ENCODE measurements around the gene CLCN2.

CLCN2 gene

GRCh38 chr3:184333190-184333589, 28.2 kb downstream of the CLCN2 start:
- TF ChIP-seq MAX (IDR thresholded peaks at IDR 0.05; ENCODE audit: low read depth, low read length), result no peak
- TF ChIP-seq POLR2A (IDR thresholded peaks at IDR 0.05; ENCODE audit: extremely low read depth, insufficient read length), result no peak
- TF ChIP-seq CTCF (IDR thresholded peaks at IDR 0.05; ENCODE audit: low read depth, low read length), result no peak
- no peak for TF ChIP-seq MYC (IDR thresholded peaks at IDR 0.05; ENCODE audit: low read depth, low read length)
- no peak overlapping the region for H3K4me3 ChIP-seq (ENCODE audit: low read depth, low read length)
- no peak for DNase-seq (ENCODE audit: low read depth)

GRCh38 chr3:184332370-184333090, 28.9 kb downstream of the CLCN2 start:
- no peak overlapping the region for H3K4me3 ChIP-seq (ENCODE audit: low read depth, low read length)
- TF ChIP-seq MAX (IDR thresholded peaks at IDR 0.05; ENCODE audit: low read depth, low read length) (no peak), CTCF (IDR thresholded peaks at IDR 0.05; ENCODE audit: low read depth, low read length) (no peak), POLR2A (IDR thresholded peaks at IDR 0.05; ENCODE audit: extremely low read depth, insufficient read length) (no peak), MYC (IDR thresholded peaks at IDR 0.05; ENCODE audit: low read depth, low read length) (no peak)
- no peak for DNase-seq (ENCODE audit: low read depth)

GRCh38 chr3:184328516-184328915, 32.9 kb downstream of the CLCN2 start:
- TF ChIP-seq CTCF (IDR thresholded peaks at IDR 0.05; ENCODE audit: low read depth, low read length), result no peak
- no peak for TF ChIP-seq POLR2A (IDR thresholded peaks at IDR 0.05; ENCODE audit: extremely low read depth, insufficient read length)
- no peak for TF ChIP-seq MYC (IDR thresholded peaks at IDR 0.05; ENCODE audit: low read depth, low read length)
- TF ChIP-seq MAX (IDR thresholded peaks at IDR 0.05; ENCODE audit: low read depth, low read length), result no peak
- DNase-seq (ENCODE audit: low read depth), result no peak
- no peak overlapping the region for H3K4me3 ChIP-seq (ENCODE audit: low read depth, low read length)

GRCh38 chr3:184327171-184327570, 34.2 kb downstream of the CLCN2 start:
- no peak for DNase-seq (ENCODE audit: low read depth)
- TF ChIP-seq MYC (IDR thresholded peaks at IDR 0.05; ENCODE audit: low read depth, low read length) (no peak), POLR2A (IDR thresholded peaks at IDR 0.05; ENCODE audit: extremely low read depth, insufficient read length) (no peak), MAX (IDR thresholded peaks at IDR 0.05; ENCODE audit: low read depth, low read length) (no peak), CTCF (IDR thresholded peaks at IDR 0.05; ENCODE audit: low read depth, low read length) (no peak)
- no peak overlapping the region for H3K4me3 ChIP-seq (ENCODE audit: low read depth, low read length)

GRCh38 chr3:184325715-184326369, 35.6 kb downstream of the CLCN2 start:
- TF ChIP-seq MYC (IDR thresholded peaks at IDR 0.05; ENCODE audit: low read depth, low read length), result no peak
- DNase-seq (ENCODE audit: low read depth), result no peak

GRCh38 chr3:184325269-184325668, 36.1 kb downstream of the CLCN2 start:
- TF ChIP-seq MYC (IDR thresholded peaks at IDR 0.05; ENCODE audit: low read depth, low read length), result no peak
- TF ChIP-seq MAX (IDR thresholded peaks at IDR 0.05; ENCODE audit: low read depth, low read length), result no peak
- no peak for TF ChIP-seq POLR2A (IDR thresholded peaks at IDR 0.05; ENCODE audit: extremely low read depth, insufficient read length)
- TF ChIP-seq CTCF (IDR thresholded peaks at IDR 0.05; ENCODE audit: low read depth, low read length), result no peak
- no peak overlapping the region for H3K4me3 ChIP-seq (ENCODE audit: low read depth, low read length)
- no peak for DNase-seq (ENCODE audit: low read depth)

More at GRCh38 chr3:184325715-184326369, 35.6 kb downstream of the CLCN2 start:
- H3K4me3 ChIP-seq (ENCODE audit: low read depth, low read length), result no peak overlapping the region

Data from NB4 (cell line).